PFSK-1 (cell line): ENCODE results near the gene FIGNL2.

ENCODE experiments used
- FOXP2 ChIP-seq: optimal IDR thresholded peaks from 2 replicates; pipeline ENCODE3; 2011; ENCODE audit warnings: borderline replicate concordance, control low read depth, inconsistent platforms; ENCODE audit not compliant: insufficient read depth; ENCODE audit errors: extremely low read length, extremely low read depth
- POLR2AphosphoS5 ChIP-seq: IDR thresholded peaks from 2 replicates; pipeline ENCODE4 v1.6.1; 2012; ENCODE audit warnings: low read depth, mild to moderate bottlenecking, control low read depth, low read length, moderate library complexity
- REST ChIP-seq, 2 experiments: IDR thresholded peaks; 2 replicates each; pipeline versions ENCODE4 v1.6.1 to v1.8.0; 2011 to 2012; ENCODE audit warnings: low read depth in 2 of 2, low read length in 2 of 2, control low read depth in 1 of 2, inconsistent platforms in 1 of 2, mild to moderate bottlenecking in 1 of 2, moderate library complexity in 1 of 2; ENCODE audit not compliant: insufficient read depth in 1 of 2
- SIN3A ChIP-seq: IDR thresholded peaks from 2 replicates; pipeline ENCODE4 v1.6.1; 2012; ENCODE audit warnings: mild to moderate bottlenecking, low read length, moderate library complexity, borderline replicate concordance; ENCODE audit not compliant: insufficient read depth
- TAF1 ChIP-seq: IDR thresholded peaks from 2 replicates; pipeline ENCODE4 v1.6.1; 2012; ENCODE audit warnings: low read length, control low read depth, borderline replicate concordance; ENCODE audit not compliant: insufficient read depth

The FIGNL2 gene

GRCh38 chr12:51855586-51856428, 7.3 kb upstream of the FIGNL2 start:
- TF ChIP-seq REST (IDR thresholded peaks at IDR 0.05; ENCODE audit: insufficient read depth in 1 of 2, low read depth in 2 of 2, low read length in 2 of 2) (no peak), FOXP2 (no peak), TAF1 (no peak), SIN3A (no peak), POLR2AphosphoS5 (no peak)

- TF ChIP-seq REST (IDR thresholded peaks at IDR 0.05; ENCODE audit: insufficient read depth in 1 of 2, low read depth in 2 of 2, low read length in 2 of 2) (no peak), SIN3A (no peak), FOXP2 (no peak), TAF1 (no peak), POLR2AphosphoS5 (no peak)
Measured at GRCh38 chr12:51852404-51853137, 4.1 kb upstream of the FIGNL2 start.

- TF ChIP-seq SIN3A (no peak), REST (IDR thresholded peaks at IDR 0.05; ENCODE audit: insufficient read depth in 1 of 2, low read depth in 2 of 2, low read length in 2 of 2) (no peak), FOXP2 (no peak)
Measured at GRCh38 chr12:51851413-51852124, 3.1 kb upstream of the FIGNL2 start.

GRCh38 chr12:51850965-51851299, 2.4 kb upstream of the FIGNL2 start:
- no peak for TF ChIP-seq REST (IDR thresholded peaks at IDR 0.05; ENCODE audit: insufficient read depth in 1 of 2, low read depth in 2 of 2, low read length in 2 of 2)
- TF ChIP-seq SIN3A: no peak
- TF ChIP-seq TAF1: no peak
- TF ChIP-seq FOXP2: no peak
- no peak for TF ChIP-seq POLR2AphosphoS5
